Osteoblast (primary cell): ENCODE data around the gene ZMIZ1. TPM values are rescaled to one million over a fixed set of nuclear protein-coding genes. Genes with fewer than 3 reads are reported as not detected.

Experiments
- DNase-seq: peaks from one replicate; pipeline ENCODE4 v3.0.0; 2011; ENCODE audit warnings: low spot score, mixed read lengths; ENCODE audit not compliant: insufficient read length; ENCODE audit errors: missing footprints
- H2AFZ ChIP-seq: 2 replicates; pipeline ENCODE4 v1.6.0; 2011; ENCODE audit warnings: mild to moderate bottlenecking, low read length
- H3K27ac ChIP-seq: 2 replicates; pipeline ENCODE4 v1.5.1; 2011; ENCODE audit warnings: mild to moderate bottlenecking, low read depth, low read length, moderate library complexity
- H3K27me3 ChIP-seq: 2 replicates; pipeline ENCODE4 v1.6.0; 2012; ENCODE audit warnings: mild to moderate bottlenecking, control low read depth, inconsistent platforms, low read length, moderate library complexity; ENCODE audit not compliant: insufficient read depth
- H3K36me3 ChIP-seq: 2 replicates; pipeline ENCODE4 v1.5.1; 2011; ENCODE audit warnings: mild to moderate bottlenecking, low read length, control low read depth, moderate library complexity; ENCODE audit not compliant: insufficient read depth
- H3K4me1 ChIP-seq: 2 replicates; pipeline ENCODE4 v1.5.1; 2011; ENCODE audit warnings: mild to moderate bottlenecking, low read length, control low read depth, moderate library complexity; ENCODE audit not compliant: insufficient read depth
- H3K4me2 ChIP-seq: 2 replicates; pipeline ENCODE4 v1.6.0; 2011; ENCODE audit warnings: mild to moderate bottlenecking, low read length; ENCODE audit not compliant: insufficient read depth
- H3K4me3 ChIP-seq: fragments of 200-600 bp; sonication (generic); 3 replicates; pipeline ENCODE4 v1.5.1; 2012; ENCODE audit warnings: mild to moderate bottlenecking, low read length, inconsistent platforms; ENCODE audit not compliant: insufficient read depth
- H3K79me2 ChIP-seq: 2 replicates; pipeline ENCODE4 v1.6.0; 2012; ENCODE audit warnings: mild to moderate bottlenecking, low read length, control low read depth, inconsistent platforms; ENCODE audit not compliant: insufficient read depth
- H3K9me3 ChIP-seq: 2 replicates; pipeline ENCODE4 v1.5.1; 2011; ENCODE audit warnings: low read depth, low read length, control low read depth
- H4K20me1 ChIP-seq: 2 replicates; pipeline ENCODE4 v1.6.0; 2012; ENCODE audit warnings: mild to moderate bottlenecking, low read length, control low read depth; ENCODE audit not compliant: insufficient read depth
- CTCF ChIP-seq: IDR thresholded peaks from 2 replicates; pipeline ENCODE4 v1.5.1; 2011; ENCODE audit warnings: mild to moderate bottlenecking, low read depth, low read length, moderate library complexity; ENCODE audit errors: extremely low read depth
- total RNA-seq: library from RNA; depleted of rRNA; stranded (reverse); fragments of >200 nt; gene quantifications from 2 replicates; pipeline ENCODE4 v1.2.3, GENCODE V29; 2012

The ZMIZ1 gene
- total RNA-seq, 1 donor: 40.9 TPM

DNA sequence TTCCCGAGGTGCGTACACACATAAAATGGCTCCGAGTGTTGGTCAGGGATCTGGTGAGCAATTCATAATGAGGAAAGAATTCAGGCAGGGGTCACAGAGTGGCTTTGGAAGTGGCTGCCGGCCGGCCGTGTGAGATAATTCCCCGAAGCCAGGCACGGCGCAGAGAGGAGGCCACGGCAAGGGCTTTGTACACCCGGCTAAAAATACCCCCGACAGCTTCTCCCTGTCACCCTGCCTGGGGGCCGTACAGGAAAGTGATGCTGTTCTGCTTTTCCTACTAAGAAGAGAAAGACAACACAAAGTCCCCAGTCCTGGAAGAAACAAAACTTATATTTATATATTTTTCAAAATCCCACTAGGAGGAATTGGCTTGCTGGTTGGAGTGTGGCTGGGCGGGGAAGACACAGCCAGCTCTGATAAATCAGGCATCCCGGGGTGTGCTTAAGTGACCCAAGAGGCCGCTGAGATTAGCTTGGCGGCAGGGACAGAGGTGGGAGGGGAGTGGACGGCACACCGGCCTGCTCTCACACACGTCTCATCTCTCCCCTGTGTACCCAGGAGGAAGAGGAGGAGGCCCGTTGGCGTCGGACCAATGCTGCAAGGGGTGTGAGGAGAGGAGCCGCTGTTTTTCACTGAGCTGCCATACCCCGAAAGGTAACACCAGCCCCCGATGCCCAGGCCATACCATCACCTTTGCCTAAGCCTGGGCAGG lies 70.5 kb downstream of the ZMIZ1 start:
- Histone ChIP-seq H3K4me1 (peaks cover 68% of the 10 kb centered on the region), H3K4me3 (no peak overlapping the region), H2AFZ (no peak overlapping the region), H3K36me3 (peaks cover 34% of the 10 kb centered on the region), H3K9me3 (no peaks in the 10 kb centered on the region), H3K27me3 (no peaks in the 10 kb centered on the region), H4K20me1 (peaks cover 13% of the 10 kb centered on the region), H3K27ac (peak overlapping the region; percentile 96), H3K4me2 (peak overlapping the region; percentile 45), H3K79me2 (peaks cover 86% of the 10 kb centered on the region)
- peak; percentile 99 for DNase-seq
- no peak for TF ChIP-seq CTCF

DNA sequence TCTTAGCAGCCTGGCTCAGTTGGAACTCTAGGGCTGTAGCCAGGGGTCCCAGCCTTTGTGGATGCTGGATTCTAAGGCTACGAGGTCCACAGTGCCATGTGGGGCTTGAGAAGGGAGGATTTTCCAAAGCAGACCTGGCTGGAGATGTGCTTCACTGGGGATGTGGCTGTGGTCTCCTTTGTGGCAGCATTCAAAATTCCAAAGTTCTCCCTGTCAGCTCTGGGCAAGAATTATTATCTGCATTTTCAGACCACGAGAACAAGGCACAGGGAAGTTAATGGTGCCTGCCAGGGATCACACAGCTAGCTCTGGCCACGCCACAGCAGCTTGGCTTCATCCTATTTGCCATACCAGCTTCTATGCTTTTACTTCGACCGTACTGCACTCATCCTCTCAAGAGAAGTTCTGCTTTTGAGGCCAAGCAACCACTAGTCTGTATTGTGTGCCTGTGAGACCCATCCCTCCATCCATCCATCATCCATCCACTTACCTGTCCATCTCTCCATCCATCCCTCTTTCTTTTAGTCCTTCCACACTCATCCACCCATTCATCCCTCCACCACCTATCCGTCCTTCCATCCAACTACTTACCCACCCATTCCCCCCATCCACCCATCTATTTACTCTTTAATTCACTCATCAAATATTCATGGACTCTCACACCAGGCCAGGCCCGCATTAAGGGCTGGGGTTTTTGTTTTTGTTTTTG lies 71.5 kb downstream of the ZMIZ1 start:
- no peak for TF ChIP-seq CTCF
- Histone ChIP-seq H3K4me3 (no peak overlapping the region), H3K27ac (peak overlapping the region; percentile 96), H3K27me3 (no peaks in the 10 kb centered on the region), H3K9me3 (no peaks in the 10 kb centered on the region), H3K4me1 (peaks cover 74% of the 10 kb centered on the region), H4K20me1 (peaks cover 13% of the 10 kb centered on the region), H2AFZ (no peak overlapping the region), H3K4me2 (no peak overlapping the region), H3K79me2 (peaks cover 86% of the 10 kb centered on the region), H3K36me3 (peaks cover 32% of the 10 kb centered on the region)
- no peak for DNase-seq

DNA sequence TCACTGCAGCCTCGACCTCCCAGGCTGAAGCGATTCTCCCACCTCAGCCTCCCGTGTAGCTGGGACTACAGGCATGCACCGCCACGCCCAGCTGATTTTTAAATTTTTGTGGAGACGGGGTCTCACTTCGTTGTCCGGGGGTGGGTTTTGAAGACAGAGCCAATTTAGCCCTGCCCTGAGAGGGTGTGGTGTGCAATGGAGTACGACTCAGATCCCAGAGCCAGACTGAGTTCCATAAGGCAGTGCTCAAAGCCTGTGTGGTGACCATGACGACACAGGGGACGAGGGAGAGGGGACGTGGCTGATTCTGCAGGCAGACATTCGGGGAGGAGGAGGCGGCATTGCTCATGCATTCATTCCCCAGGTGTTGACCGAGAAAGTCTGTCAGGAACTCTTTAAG lies 72.1 kb downstream of the ZMIZ1 start:
- peak overlapping the region; percentile 96 for H3K27ac ChIP-seq
- TF ChIP-seq CTCF: no peak

GRCh38 chr10:79142064-79142491 lies 73.3 kb downstream of the ZMIZ1 start:
- Histone ChIP-seq H3K4me2 (peak overlapping the region; percentile 2), H3K4me3 (no peak overlapping the region)

More for the DNA sequence above, 72.1 kb downstream of the ZMIZ1 start:
- H3K4me2 ChIP-seq: no peak overlapping the region
- H2AFZ ChIP-seq: no peak overlapping the region
- H3K4me3 ChIP-seq: no peak overlapping the region
- H3K4me1 ChIP-seq: peaks cover 77% of the 10 kb centered on the region
- no peaks in the 10 kb centered on the region for H3K27me3 ChIP-seq
- no peaks in the 10 kb centered on the region for H3K9me3 ChIP-seq
- DNase-seq: no peak
- peaks cover 11% of the 10 kb centered on the region for H4K20me1 ChIP-seq
- H3K36me3 ChIP-seq: peaks cover 27% of the 10 kb centered on the region
- H3K79me2 ChIP-seq: peaks cover 84% of the 10 kb centered on the region

More at GRCh38 chr10:79142064-79142491, 73.3 kb downstream of the ZMIZ1 start:
- peak; percentile 93 for DNase-seq
- Histone ChIP-seq H3K4me1 (peaks cover 70% of the 10 kb centered on the region), H4K20me1 (peaks cover 11% of the 10 kb centered on the region), H3K27me3 (no peaks in the 10 kb centered on the region), H2AFZ (no peak overlapping the region), H3K9me3 (no peaks in the 10 kb centered on the region), H3K79me2 (peaks cover 83% of the 10 kb centered on the region), H3K36me3 (peaks cover 27% of the 10 kb centered on the region), H3K27ac (peak overlapping the region; percentile 96)
- no peak for TF ChIP-seq CTCF
